ENCODE data around the gene HOXD9. TPM values are rescaled to one million over a fixed set of nuclear protein-coding genes. Genes with fewer than 3 reads are reported as not detected.

HOXD9 gene
- polyA plus RNA-seq, 3 donors, result not detected

GRCh38 chr2:176098366-176099158, 24.0 kb upstream of the HOXD9 start:
- no peak overlapping the region for H3K27ac ChIP-seq (ENCODE audit: low read depth in 1 of 2, low read length in 2 of 2)
- peaks cover 0 to 82% of the 10 kb centered on the region in 2 donors for H3K9me3 ChIP-seq (replicated peaks in 1 of 2; ENCODE audit: control insufficient read depth in 1 of 2, insufficient read depth in 1 of 2, low read length in 2 of 2)
- no peak overlapping the region for H3K4me2 ChIP-seq (replicated peaks; ENCODE audit: extremely low read depth, low read length, poor library complexity, severe bottlenecking)
- H3K4me1 ChIP-seq (ENCODE audit: control insufficient read depth in 1 of 2, insufficient read depth in 2 of 2, low read length in 2 of 2), result peaks cover 12 to 16% of the 10 kb centered on the region in 2 donors
- Mint-ChIP-seq H3K36me3 (peaks cover 0 to 5% of the 10 kb centered on the region in 2 donors), H3K27me3 (ENCODE audit: low read depth in 3 of 3) (peaks cover 98 to 99% (median 99%) of the 10 kb centered on the region in 3 donors), H3K4me1 (peaks cover 23% of the 10 kb centered on the region), H3K9me3 (peaks cover 0 to 34% (median 18%) of the 10 kb centered on the region in 7 donors), H3K4me3 (peak overlapping the region in 1 of 2 donors; percentile 97), H3K27ac (no peak overlapping the region)
- TF ChIP-seq, protein P1, sequence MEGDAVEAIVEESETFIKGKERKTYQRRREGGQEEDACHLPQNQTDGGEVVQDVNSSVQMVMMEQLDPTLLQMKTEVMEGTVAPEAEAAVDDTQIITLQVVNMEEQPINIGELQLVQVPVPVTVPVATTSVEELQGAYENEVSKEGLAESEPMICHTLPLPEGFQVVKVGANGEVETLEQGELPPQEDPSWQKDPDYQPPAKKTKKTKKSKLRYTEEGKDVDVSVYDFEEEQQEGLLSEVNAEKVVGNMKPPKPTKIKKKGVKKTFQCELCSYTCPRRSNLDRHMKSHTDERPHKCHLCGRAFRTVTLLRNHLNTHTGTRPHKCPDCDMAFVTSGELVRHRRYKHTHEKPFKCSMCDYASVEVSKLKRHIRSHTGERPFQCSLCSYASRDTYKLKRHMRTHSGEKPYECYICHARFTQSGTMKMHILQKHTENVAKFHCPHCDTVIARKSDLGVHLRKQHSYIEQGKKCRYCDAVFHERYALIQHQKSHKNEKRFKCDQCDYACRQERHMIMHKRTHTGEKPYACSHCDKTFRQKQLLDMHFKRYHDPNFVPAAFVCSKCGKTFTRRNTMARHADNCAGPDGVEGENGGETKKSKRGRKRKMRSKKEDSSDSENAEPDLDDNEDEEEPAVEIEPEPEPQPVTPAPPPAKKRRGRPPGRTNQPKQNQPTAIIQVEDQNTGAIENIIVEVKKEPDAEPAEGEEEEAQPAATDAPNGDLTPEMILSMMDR (IDR thresholded peaks at IDR 0.05), result no peak
- H3K36me3 ChIP-seq (replicated peaks in 1 of 2; ENCODE audit: control insufficient read depth in 1 of 2, insufficient read depth in 2 of 2, low read length in 2 of 2), result no peaks in the 10 kb centered on the region
- H3K9ac ChIP-seq (ENCODE audit: insufficient read depth, low read length, poor library complexity, severe bottlenecking), result no peak overlapping the region
- DNase-seq, result no peak
- H3K27me3 ChIP-seq (ENCODE audit: control insufficient read depth in 2 of 2, insufficient read depth in 2 of 2, low read length in 2 of 2), result peaks cover 96 to 100% of the 10 kb centered on the region in 2 donors
- no peak overlapping the region for H2AFZ ChIP-seq (ENCODE audit: insufficient read depth, low read depth, low read length, poor library complexity, severe bottlenecking)
- no peaks in the 10 kb centered on the region for H3K79me2 ChIP-seq (ENCODE audit: insufficient read depth, low read length)
- intact Hi-C loops (cut with micrococcal nuclease), result loop anchor here (5.0 to 10.0 kb wide), 4 partner anchors 414 to 1764 kb away; partner anchors contain the start of gene SP9 (in 1 of the 2)
- H4K20me1 ChIP-seq (ENCODE audit: insufficient read depth, low read length), result no peaks in the 10 kb centered on the region
- WGBS (ENCODE audit: insufficient coverage), result 5% methylated on average over 31 of the region's 35 CpGs
- H3K4me3 ChIP-seq (replicated peaks in 1 of 3; ENCODE audit: low read depth in 2 of 3, low read length in 3 of 3), result no peak overlapping the region

- peaks cover 98 to 99% (median 99%) of the 10 kb centered on the region in 3 donors for H3K27me3 Mint-ChIP-seq (ENCODE audit: low read depth in 3 of 3)
- no peak overlapping the region for H3K27ac Mint-ChIP-seq
- DNase-seq, result no peak
These were observed 23.3 kb upstream of the HOXD9 start for GRCh38 chr2:176099159-176099727.

More at GRCh38 chr2:176099159-176099727, 23.3 kb upstream of the HOXD9 start:
- H3K27me3 ChIP-seq (ENCODE audit: control insufficient read depth in 2 of 2, insufficient read depth in 2 of 2, low read length in 2 of 2), result peaks cover 96 to 100% of the 10 kb centered on the region in 2 donors
- Mint-ChIP-seq H3K4me3 (peak overlapping the region in 1 of 2 donors; percentile 97), H3K9me3 (peaks cover 0 to 35% (median 16%) of the 10 kb centered on the region in 7 donors), H3K4me1 (peaks cover 27% of the 10 kb centered on the region), H3K36me3 (peaks cover 0 to 3% of the 10 kb centered on the region in 2 donors)
- TF ChIP-seq, protein P1 (IDR thresholded peaks at IDR 0.05), result no peak
- WGBS (ENCODE audit: insufficient coverage), result 8% methylated on average over 30 of the region's 30 CpGs
- H3K79me2 ChIP-seq (ENCODE audit: insufficient read depth, low read length), result no peaks in the 10 kb centered on the region
- intact Hi-C loops (cut with micrococcal nuclease), result loop anchor here (5.0 to 10.0 kb wide), 4 partner anchors 414 to 1764 kb away; partner anchors contain the start of gene SP9 (in 1 of the 2)
- peaks cover 0 to 77% of the 10 kb centered on the region in 2 donors for H3K9me3 ChIP-seq (replicated peaks in 1 of 2; ENCODE audit: control insufficient read depth in 1 of 2, insufficient read depth in 1 of 2, low read length in 2 of 2)
- H3K4me1 ChIP-seq (ENCODE audit: control insufficient read depth in 1 of 2, insufficient read depth in 2 of 2, low read length in 2 of 2), result peaks cover 12 to 15% of the 10 kb centered on the region in 2 donors
- no peak overlapping the region for H3K4me2 ChIP-seq (replicated peaks; ENCODE audit: extremely low read depth, low read length, poor library complexity, severe bottlenecking)
- H3K36me3 ChIP-seq (replicated peaks in 1 of 2; ENCODE audit: control insufficient read depth in 1 of 2, insufficient read depth in 2 of 2, low read length in 2 of 2), result no peaks in the 10 kb centered on the region
- H3K9ac ChIP-seq (ENCODE audit: insufficient read depth, low read length, poor library complexity, severe bottlenecking), result no peak overlapping the region
- no peak overlapping the region for H3K27ac ChIP-seq (ENCODE audit: low read depth in 1 of 2, low read length in 2 of 2)
- H3K4me3 ChIP-seq (replicated peaks in 1 of 3; ENCODE audit: low read depth in 2 of 3, low read length in 3 of 3), result no peak overlapping the region
- no peak overlapping the region for H2AFZ ChIP-seq (ENCODE audit: insufficient read depth, low read depth, low read length, poor library complexity, severe bottlenecking)
- H4K20me1 ChIP-seq (ENCODE audit: insufficient read depth, low read length), result no peaks in the 10 kb centered on the region

Measured in CD14-positive monocyte (primary cell).